GM18502 (cell line): ENCODE data around the gene TTC28.
"Not testable (repeated sequence)": the region's sequence is repeated elsewhere in the genome, so short reads cannot be mapped to it uniquely, and the experiment has no call there.

Experiments used
- ATAC-seq: cut with Tn5 transposase; IDR thresholded peaks from one replicate; pipeline ENCODE4 v1.9.1; 2021; ENCODE audit warnings: mild to moderate bottlenecking; ENCODE audit not compliant: unreplicated experiment, poor library complexity

Gene TTC28

DNA sequence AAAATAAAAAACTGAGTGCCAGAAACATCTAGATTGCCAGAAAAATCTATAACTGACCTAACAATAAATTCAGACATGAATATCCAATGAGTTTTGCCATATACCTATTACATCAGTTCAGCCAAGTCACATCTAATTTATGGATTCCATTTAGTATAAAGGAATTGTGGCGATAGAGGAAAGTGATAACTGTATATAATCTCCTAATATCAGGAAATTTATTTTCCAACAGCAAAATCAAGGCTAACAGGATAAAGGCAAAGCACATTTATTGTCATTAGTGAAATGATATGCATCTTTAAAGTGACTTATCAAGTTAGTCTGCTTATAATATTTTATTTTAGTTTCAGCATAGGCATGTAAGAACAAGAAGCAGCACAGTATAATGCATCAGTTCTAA is 462.4 kb downstream of the TTC28 start:
- no peak for ATAC-seq

DNA sequence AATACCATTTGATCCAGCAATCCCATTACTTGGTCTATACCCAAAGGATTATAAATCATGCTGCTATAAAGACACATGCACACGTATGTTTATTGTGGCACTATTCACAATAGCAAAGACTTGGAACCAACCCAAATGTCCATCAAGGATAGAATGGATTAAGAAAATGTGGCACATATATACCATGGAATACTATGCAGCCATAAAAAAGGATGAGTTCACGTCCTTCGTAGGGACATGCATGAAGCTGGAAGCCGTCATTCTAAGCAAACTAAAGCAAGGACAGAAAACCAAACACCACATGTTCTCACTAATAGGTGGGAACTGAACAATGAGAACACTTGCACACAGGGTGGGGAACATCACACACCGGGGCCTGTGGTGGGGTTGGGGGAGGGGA is 464.9 kb downstream of the TTC28 start:
- not testable (repeated sequence) for ATAC-seq

DNA sequence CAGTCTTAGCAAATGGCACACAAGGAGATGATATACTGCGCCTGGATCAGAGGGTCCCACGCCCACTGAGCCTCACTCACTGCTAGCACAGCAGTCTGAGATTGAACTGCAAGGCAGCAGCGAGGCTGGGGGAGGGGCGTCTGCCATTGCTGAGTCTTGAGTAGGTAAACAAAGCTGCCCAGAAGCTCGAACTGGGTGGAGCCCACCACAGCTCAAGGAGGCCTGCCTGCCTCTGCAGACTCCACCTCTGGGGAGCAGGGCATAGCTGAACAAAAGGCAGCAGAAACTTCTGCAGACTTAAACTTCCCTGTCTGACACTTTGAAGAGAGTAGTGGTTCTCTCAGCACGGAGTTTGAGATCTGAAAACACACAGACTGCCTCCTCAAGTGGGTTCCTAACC is 470.2 kb downstream of the TTC28 start:
- ATAC-seq, result not testable (repeated sequence)

GRCh38 chr22:28208787-28209186 is 470.9 kb downstream of the TTC28 start:
- no peak for ATAC-seq

DNA sequence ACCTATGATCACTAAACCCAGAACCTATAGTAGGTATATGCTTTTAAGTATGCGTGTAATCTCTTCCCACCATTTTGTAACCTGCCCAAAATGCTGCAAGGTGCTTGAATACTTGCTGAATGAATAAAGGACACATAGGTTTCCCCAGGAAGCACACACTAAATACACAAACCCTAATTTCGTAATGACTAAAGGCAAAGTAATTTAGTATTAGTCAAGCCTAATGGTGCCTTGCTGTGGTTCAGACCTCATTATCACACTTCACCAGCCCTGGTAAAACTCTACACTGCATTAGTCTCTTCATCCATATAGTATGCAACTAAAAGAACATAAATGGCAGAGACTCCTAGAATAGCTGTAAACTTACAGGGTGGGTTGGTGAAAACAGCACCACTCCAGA is 471.6 kb downstream of the TTC28 start:
- no peak for ATAC-seq

GRCh38 chr22:28207281-28208030 is 472.2 kb downstream of the TTC28 start:
- no peak for ATAC-seq

GRCh38 chr22:28205926-28206325 is 473.7 kb downstream of the TTC28 start:
- no peak for ATAC-seq

DNA sequence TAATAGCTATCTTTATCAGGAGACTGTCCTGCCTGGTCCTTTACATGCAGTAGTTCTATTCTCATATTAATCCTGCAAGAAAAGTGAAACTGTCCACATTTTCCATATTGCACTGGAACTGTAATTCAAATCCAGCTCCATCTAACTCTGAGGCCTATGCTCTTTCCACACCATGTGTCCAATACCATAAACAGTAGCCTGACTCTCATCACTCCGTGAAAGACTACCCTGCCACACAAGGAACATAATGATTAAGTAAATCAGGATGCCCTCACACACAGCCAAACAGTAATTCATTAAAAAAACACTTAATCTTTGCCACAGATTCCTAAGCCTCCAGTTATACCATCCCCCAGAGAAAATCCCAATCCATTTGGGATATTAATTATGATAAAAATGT is 475.3 kb downstream of the TTC28 start:
- no peak for ATAC-seq

- ATAC-seq, result no peak
These were observed 476.4 kb downstream of the TTC28 start for GRCh38 chr22:28203286-28203685.

DNA sequence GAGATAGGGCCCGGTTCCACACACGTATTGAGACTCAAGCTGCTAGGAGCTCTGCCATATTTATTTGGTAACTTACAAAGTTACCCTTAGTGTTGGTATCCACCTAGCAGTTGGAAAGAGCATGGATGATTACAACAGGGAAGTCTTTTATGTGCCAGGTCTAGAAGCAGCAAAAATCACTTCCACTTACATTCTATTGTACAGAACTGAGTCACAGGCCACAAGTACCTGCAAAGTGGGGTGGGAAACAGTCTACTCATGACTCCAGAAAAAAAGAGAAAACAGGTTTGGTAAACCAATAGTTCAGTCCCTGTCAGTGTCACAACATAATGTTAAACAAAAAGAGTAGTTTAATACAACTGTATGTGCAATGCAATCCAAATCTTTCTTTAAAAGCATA is 480.9 kb downstream of the TTC28 start:
- ATAC-seq, result no peak

DNA sequence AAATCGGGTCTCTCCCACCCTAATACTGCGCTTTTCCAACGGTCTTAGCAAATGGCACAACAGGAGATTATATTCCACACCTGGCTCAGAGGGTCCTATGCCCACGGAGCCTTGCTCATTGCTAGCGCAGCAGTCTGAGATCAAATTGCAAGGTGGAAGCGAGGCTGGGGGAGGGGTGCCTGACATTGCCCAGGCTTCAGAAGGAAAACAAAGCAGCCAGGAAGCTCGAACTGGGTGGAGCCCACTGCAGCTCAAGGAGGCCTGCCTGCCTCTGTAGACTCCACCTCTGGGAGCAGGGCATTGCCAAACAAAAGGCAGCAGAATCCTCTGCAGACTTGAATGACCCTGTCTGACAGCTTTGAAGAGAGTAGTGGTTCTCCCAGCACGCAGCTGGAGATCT is 488.1 kb downstream of the TTC28 start:
- not testable (repeated sequence) for ATAC-seq

GRCh38 chr22:28188178-28188879 is 491.3 kb downstream of the TTC28 start:
- no peak for ATAC-seq

- no peak for ATAC-seq
These were observed 492.0 kb downstream of the TTC28 start for GRCh38 chr22:28187612-28188011.

DNA sequence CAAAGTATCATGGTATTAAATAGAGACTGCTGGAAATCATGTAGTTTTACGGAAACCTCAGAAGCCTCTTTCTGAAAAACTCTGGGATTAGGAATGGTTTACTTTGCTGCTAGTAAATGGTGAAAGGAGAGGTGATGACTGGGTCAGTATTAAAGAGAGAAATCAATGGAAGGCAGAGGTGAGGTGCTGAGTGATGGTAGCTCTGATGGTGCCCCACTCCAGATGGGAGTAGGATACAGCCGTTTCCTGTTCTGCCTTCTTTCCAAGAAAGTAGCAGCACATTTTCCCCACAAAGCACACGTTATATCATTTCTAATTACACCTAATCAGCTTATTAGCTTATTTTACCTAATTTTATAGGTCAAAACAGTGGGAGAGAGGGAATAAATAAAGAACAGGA is 493.0 kb downstream of the TTC28 start:
- no peak for ATAC-seq

- ATAC-seq, result no peak
These were observed 494.5 kb downstream of the TTC28 start for GRCh38 chr22:28185130-28185529.

DNA sequence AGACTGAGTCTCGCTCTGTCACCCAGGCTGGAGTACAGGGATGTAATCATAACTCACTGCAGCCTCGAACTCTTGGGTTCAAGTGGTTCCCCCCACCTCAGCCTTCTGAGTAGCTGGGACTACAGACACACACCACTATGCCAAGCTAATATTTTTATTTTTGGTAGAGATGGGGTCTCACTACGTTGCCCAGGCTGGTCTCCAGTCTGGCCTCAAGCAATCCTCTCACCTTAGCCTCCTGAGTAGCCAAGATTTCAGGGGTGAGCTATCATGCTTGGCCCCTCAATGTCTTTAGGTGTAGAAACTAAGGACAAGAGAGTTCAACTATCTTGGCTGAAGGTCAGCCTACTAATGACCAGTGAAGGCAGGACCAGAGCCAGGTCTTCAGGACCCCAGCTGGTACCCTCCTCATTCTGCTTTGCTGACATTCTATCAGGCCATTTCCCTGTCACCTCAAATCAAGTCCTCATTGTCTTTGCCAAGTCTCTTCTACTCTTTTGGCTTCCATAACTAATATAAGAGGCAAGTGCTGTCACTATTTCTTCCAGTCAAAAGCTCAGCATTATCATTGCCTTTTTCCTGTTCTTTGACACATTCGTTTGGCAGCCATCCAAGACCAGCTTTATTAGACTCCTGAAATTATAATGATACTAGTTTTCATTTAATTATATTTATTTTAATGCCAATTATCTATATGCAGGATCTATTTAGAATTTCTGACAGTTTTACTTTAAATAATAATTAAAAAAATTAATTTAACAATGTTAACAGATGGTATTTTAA is 496.4 kb downstream of the TTC28 start:
- no peak for ATAC-seq

DNA sequence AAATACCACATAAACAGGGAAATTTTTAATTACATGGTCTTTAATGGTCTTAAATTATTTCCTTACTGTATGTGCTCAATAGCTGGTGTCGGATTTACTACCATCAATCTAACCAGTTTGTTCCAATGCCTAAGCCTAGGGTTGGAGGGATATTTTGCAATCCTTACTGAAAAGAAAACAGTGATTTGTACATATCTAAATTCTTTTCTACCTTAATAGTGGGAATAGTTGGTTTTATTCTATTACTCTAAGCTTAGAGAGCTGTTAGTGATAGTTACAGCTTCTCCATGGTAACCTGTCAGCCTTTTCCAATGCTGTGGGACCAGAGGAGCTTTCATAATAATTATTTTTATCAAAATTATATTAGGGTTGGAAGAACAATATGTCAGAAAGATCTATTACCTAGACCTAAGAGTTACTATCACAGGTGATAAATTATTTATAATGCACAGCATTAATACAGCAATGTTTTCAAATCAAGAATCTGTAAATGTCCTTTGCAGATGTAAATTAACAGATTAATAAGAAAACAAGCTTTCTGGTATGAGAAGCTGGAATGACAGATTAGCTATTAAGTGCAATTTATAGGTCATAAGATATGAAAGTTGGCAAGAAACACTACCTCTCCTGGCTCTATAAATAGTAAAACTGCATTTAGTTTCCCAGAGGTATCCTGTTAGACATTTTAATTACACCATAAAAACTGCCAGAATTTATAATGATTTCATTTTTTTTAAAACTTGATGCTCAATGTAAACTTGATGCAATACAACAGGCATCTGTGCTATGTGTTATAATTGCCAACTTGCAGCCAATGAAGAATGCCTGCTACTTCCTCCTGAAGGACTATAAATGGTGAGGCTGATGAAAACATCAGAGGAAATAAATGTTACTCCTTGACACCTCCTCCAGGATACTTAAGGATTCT is 498.6 kb downstream of the TTC28 start:
- no peak for ATAC-seq

- ATAC-seq, result no peak
These were observed 500.2 kb downstream of the TTC28 start for GRCh38 chr22:28179392-28179791.

DNA sequence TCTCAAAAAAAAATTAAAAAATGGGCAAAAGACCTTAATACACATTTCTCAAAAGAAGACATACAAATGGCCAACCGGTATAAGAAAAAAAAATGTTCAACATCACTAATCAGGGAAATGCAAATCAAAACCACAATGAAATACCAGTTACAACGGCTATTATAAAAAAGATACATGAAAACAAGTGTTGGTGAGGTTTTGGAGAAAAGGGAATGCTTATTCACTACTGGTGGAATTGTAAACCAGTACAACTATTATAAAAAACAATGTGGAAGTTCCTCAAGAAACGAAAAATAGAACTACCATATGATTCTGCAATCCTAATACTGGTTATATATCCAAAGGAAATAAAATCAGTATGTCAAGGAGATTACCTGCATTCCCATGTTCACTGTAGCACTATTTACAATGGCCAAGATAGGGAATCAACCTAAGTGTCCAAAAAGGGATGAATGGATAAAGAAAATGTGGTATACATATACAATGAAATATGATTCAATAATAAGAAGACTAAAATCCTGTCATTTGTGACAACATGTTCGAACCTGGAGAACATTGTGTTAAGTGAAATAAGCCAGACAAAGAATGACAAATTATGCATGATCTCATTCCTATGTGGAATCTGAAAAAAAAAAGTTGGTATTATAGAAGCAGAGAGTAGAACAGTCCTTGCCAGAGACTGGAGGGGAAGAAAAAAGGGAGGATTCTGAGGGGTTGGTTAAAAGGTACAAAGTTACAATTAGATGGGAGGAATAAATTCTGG is 503.7 kb downstream of the TTC28 start:
- ATAC-seq, result no peak
